Uterus (tissue), 2 donors: ENCODE data around the gene BTBD17.

Experiments used
- POLR2A ChIP-seq, 2 donors: fragments of 450-650 bp; IDR thresholded peaks; one replicate each; pipeline ENCODE4 v1.6.1; 2016; ENCODE audit warnings: antibody characterized with exemption in 2 of 2, mild to moderate bottlenecking in 1 of 2, moderate library complexity in 1 of 2
- TF ChIP-seq, protein P1 (sequence below), 4 experiments: fragments of 200-600 bp in 2 of 4; fragments of 450-650 bp in 2 of 4; sonication (generic) in 2 of 4; IDR thresholded peaks; one replicate each; pipeline ENCODE4 v1.5.1; 2016 to 2019; ENCODE audit warnings: antibody characterized with exemption in 4 of 4, mild to moderate bottlenecking in 2 of 4, moderate library complexity in 1 of 4

DNA sequence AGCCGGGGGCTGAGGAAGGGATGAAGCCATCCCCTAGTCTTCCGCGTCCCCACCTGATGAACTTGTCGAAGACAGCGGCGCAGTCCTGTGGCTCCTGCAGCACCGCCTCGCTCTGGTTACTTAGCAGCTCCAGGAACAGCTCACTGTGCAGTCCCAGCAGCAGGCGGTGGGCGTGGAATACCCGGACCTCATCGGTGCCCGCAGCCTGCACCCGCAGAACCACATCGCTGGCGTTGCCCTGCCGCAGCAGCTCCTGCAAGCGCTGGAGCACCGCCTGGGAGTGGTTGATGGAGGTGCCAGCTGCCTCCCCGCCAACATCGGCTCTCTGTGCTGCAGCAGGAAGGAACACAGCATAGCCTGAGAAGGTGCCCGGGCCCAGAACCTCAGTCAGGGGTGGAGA, 1.8 kb downstream of the BTBD17 start:
- no peak for TF ChIP-seq POLR2A (IDR thresholded peaks at IDR 0.05)
- TF ChIP-seq, protein P1, sequence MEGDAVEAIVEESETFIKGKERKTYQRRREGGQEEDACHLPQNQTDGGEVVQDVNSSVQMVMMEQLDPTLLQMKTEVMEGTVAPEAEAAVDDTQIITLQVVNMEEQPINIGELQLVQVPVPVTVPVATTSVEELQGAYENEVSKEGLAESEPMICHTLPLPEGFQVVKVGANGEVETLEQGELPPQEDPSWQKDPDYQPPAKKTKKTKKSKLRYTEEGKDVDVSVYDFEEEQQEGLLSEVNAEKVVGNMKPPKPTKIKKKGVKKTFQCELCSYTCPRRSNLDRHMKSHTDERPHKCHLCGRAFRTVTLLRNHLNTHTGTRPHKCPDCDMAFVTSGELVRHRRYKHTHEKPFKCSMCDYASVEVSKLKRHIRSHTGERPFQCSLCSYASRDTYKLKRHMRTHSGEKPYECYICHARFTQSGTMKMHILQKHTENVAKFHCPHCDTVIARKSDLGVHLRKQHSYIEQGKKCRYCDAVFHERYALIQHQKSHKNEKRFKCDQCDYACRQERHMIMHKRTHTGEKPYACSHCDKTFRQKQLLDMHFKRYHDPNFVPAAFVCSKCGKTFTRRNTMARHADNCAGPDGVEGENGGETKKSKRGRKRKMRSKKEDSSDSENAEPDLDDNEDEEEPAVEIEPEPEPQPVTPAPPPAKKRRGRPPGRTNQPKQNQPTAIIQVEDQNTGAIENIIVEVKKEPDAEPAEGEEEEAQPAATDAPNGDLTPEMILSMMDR (IDR thresholded peaks at IDR 0.05): no peak
